ENCODE results near the gene DACH1. TPM values are rescaled to one million over a fixed set of nuclear protein-coding genes. Genes with fewer than 3 reads are reported as not detected.

The DACH1 gene
- total and polyA plus RNA-seq, 2 of the 13 experiments (the other 11 are each of a cell fraction or from before 2014, with no cell fraction given) = not detected

- FAIRE-seq (no peak), ATAC-seq (no peak), DNase-seq (ENCODE audit: low spot score) (no peak)
- Histone ChIP-seq H2AFZ (ENCODE audit: low read length) (no peak overlapping the region), H3K4me3 (replicated peaks in 1 of 3; ENCODE audit: insufficient read depth in 1 of 3, low read depth in 2 of 3, low read length in 3 of 3) (no peak overlapping the region), H3K4me1 (ENCODE audit: insufficient read depth, low read length) (no peaks in the 10 kb centered on the region), H3K9me3 (ENCODE audit: low read length) (no peaks in the 10 kb centered on the region), H3K36me3 (replicated peaks in 1 of 2; ENCODE audit: control insufficient read depth in 1 of 2, insufficient read depth in 2 of 2, low read length in 2 of 2) (no peaks in the 10 kb centered on the region), H3K79me2 (ENCODE audit: insufficient read depth, low read length) (no peaks in the 10 kb centered on the region), H3K27ac (ENCODE audit: extremely low read length, insufficient read depth, low read length) (no peak overlapping the region), H3K4me2 (ENCODE audit: low read depth, low read length) (no peak overlapping the region), H3K9ac (ENCODE audit: insufficient read depth, low read depth, low read length) (no peak overlapping the region), H3K27me3 (ENCODE audit: control insufficient read depth in 1 of 2, insufficient read depth in 2 of 2, low read length in 2 of 2) (no peaks in the 10 kb centered on the region), H4K20me1 (ENCODE audit: insufficient read depth, low read length) (no peaks in the 10 kb centered on the region)
- no TSS peak for BruUV-seq (replicated peaks)
- ChIA-PET CTCF (ENCODE audit: low intra/inter-chr PET ratio, low total read pairs) (no interaction called here), POLR2A (no interaction called here)
- intact Hi-C loops (cut with micrococcal nuclease; ENCODE audit: unreplicated experiment) = no loop called here
- in situ Hi-C loops (cut with HindIII; ENCODE audit: extremely low pct_ligation_motif_present, low pct_unique_long_range_greater_than_20kb) = no loop called here
- 3% methylated on average over 1 of the region's 1 CpG for WGBS (ENCODE audit: low lambda C conversion rate)
- TF ChIP-seq TMF1 (CRISPR knock-in tag; IDR thresholded peaks at IDR 0.05; ENCODE audit: low read depth) (no peak), FUBP1 (CRISPR knock-in tag; IDR thresholded peaks at IDR 0.05; ENCODE audit: borderline replicate concordance) (no peak), ZNF597 (CRISPR knock-in tag; IDR thresholded peaks at IDR 0.05) (no peak), MTA1 (CRISPR knock-in tag; IDR thresholded peaks at IDR 0.05; ENCODE audit: borderline replicate concordance) (no peak), ZNF75D (CRISPR knock-in tag; IDR thresholded peaks at IDR 0.05; ENCODE audit: borderline replicate concordance) (no peak), SPEN (CRISPR knock-in tag; IDR thresholded peaks at IDR 0.05; ENCODE audit: low read depth) (no peak)
Observed at GRCh38 chr13:71638751-71639150, 228.3 kb downstream of the DACH1 start.

Data from HepG2 (cell line).